Measurements from ENCODE around the gene RPSA.

DNA sequence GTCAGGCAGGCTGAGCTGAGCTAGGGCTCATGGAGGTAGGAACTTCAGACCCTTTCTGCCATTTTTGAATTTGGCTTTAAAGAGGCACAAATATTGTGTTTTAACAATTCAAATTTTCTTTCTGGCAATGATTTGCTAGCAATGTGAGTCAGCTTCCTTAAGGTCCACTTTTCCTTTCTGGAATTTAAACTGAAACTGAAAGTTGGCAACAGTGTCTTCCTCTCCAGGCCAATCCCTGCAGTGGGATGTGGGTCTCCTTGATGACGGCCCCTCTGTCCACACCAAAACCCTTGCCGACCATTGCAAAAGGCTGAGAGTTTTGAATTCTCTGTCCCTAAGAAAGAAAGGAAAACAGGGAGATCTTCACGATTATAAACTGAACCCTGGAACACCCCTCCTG, 27.1 kb downstream of the RPSA start:
- TF ChIP-seq POLR2A (IDR thresholded peaks at IDR 0.05) = no peak
- TF ChIP-seq, protein P1, sequence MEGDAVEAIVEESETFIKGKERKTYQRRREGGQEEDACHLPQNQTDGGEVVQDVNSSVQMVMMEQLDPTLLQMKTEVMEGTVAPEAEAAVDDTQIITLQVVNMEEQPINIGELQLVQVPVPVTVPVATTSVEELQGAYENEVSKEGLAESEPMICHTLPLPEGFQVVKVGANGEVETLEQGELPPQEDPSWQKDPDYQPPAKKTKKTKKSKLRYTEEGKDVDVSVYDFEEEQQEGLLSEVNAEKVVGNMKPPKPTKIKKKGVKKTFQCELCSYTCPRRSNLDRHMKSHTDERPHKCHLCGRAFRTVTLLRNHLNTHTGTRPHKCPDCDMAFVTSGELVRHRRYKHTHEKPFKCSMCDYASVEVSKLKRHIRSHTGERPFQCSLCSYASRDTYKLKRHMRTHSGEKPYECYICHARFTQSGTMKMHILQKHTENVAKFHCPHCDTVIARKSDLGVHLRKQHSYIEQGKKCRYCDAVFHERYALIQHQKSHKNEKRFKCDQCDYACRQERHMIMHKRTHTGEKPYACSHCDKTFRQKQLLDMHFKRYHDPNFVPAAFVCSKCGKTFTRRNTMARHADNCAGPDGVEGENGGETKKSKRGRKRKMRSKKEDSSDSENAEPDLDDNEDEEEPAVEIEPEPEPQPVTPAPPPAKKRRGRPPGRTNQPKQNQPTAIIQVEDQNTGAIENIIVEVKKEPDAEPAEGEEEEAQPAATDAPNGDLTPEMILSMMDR (IDR thresholded peaks at IDR 0.05) = no peak
